ENCODE measurements around the gene NDUFV1. TPM values are rescaled to one million over a fixed set of nuclear protein-coding genes. Genes with fewer than 3 reads are reported as not detected.
A peak's percentile ranks its signal among the peaks of the same experiment; 100 is the strongest.

The NDUFV1 gene
- total and polyA plus RNA-seq, 5 donors from 2014 or later: 101 to 204 (median 119) TPM

GRCh38 chr11:67642173-67643120 is 35.7 kb downstream of the NDUFV1 start:
- H3K4me3 Mint-ChIP-seq: no peak overlapping the region
- H3K4me3 ChIP-seq (ENCODE audit: low read depth, low read length): no peak overlapping the region
- peak overlapping the region; percentile 20 to 58 (median 34) for H3K27ac Mint-ChIP-seq
- ATAC-seq (ENCODE audit: low read depth in 2 of 2) (no peak), DNase-seq (no peak)
- H3K4me1 ChIP-seq (ENCODE audit: control insufficient read depth, insufficient read depth, low read length, poor library complexity, severe bottlenecking): peaks cover 15% of the 10 kb centered on the region
- no peaks in the 10 kb centered on the region for H3K36me3 ChIP-seq (ENCODE audit: control insufficient read depth, insufficient read depth, low read length)
- no peaks in the 10 kb centered on the region for H3K9me3 Mint-ChIP-seq
- no peak overlapping the region for H3K27ac ChIP-seq (ENCODE audit: insufficient read depth, low read length, poor library complexity, severe bottlenecking)
- H3K4me1 Mint-ChIP-seq: peaks cover 0 to 21% (median 9%) of the 10 kb centered on the region in 4 donors
- peaks cover 4% of the 10 kb centered on the region for H3K27me3 Mint-ChIP-seq
- no peaks in the 10 kb centered on the region for H3K9me3 ChIP-seq (ENCODE audit: control insufficient read depth in 2 of 2, low read length in 2 of 2)
- no peaks in the 10 kb centered on the region for H3K36me3 Mint-ChIP-seq
- H3K27me3 ChIP-seq (ENCODE audit: control insufficient read depth, insufficient read depth, low read length): no peaks in the 10 kb centered on the region

- Histone ChIP-seq H3K4me3 (ENCODE audit: low read depth, low read length) (no peak overlapping the region), H3K27ac (ENCODE audit: insufficient read depth, low read length, poor library complexity, severe bottlenecking) (no peak overlapping the region), H3K36me3 (ENCODE audit: control insufficient read depth, insufficient read depth, low read length) (no peaks in the 10 kb centered on the region), H3K27me3 (ENCODE audit: control insufficient read depth, insufficient read depth, low read length) (no peaks in the 10 kb centered on the region), H3K4me1 (ENCODE audit: control insufficient read depth, insufficient read depth, low read length, poor library complexity, severe bottlenecking) (peaks cover 27% of the 10 kb centered on the region), H3K9me3 (ENCODE audit: control insufficient read depth in 2 of 2, low read length in 2 of 2) (no peaks in the 10 kb centered on the region)
- Mint-ChIP-seq H3K9me3 (no peaks in the 10 kb centered on the region), H3K4me3 (peak overlapping the region in 1 of 4 donors; percentile 60), H3K27ac (no peak overlapping the region), H3K36me3 (no peaks in the 10 kb centered on the region), H3K4me1 (peaks cover 0 to 27% (median 15%) of the 10 kb centered on the region in 4 donors), H3K27me3 (no peaks in the 10 kb centered on the region)
- ATAC-seq (ENCODE audit: low read depth in 2 of 2) (no peak), DNase-seq (peak in 1 of 3 donors; percentile 34)
Measured at GRCh38 chr11:67644042-67644441, 37.3 kb downstream of the NDUFV1 start.

- Mint-ChIP-seq H3K27ac (no peak overlapping the region), H3K9me3 (no peaks in the 10 kb centered on the region), H3K27me3 (no peaks in the 10 kb centered on the region), H3K36me3 (no peaks in the 10 kb centered on the region), H3K4me1 (peaks cover 0 to 31% (median 17%) of the 10 kb centered on the region in 4 donors), H3K4me3 (peak overlapping the region in 1 of 4 donors; percentile 60)
- DNase-seq: no peak
- Histone ChIP-seq H3K27ac (ENCODE audit: insufficient read depth, low read length, poor library complexity, severe bottlenecking) (no peak overlapping the region), H3K36me3 (ENCODE audit: control insufficient read depth, insufficient read depth, low read length) (no peaks in the 10 kb centered on the region), H3K27me3 (ENCODE audit: control insufficient read depth, insufficient read depth, low read length) (no peaks in the 10 kb centered on the region), H3K4me3 (ENCODE audit: low read depth, low read length) (no peak overlapping the region), H3K9me3 (ENCODE audit: control insufficient read depth in 2 of 2, low read length in 2 of 2) (no peaks in the 10 kb centered on the region), H3K4me1 (ENCODE audit: control insufficient read depth, insufficient read depth, low read length, poor library complexity, severe bottlenecking) (peaks cover 30% of the 10 kb centered on the region)
- no peak for ATAC-seq (ENCODE audit: low read depth in 2 of 2)
Measured at GRCh38 chr11:67644472-67645418, 38.0 kb downstream of the NDUFV1 start.

GRCh38 chr11:67645521-67646461 is 39.1 kb downstream of the NDUFV1 start:
- ATAC-seq (ENCODE audit: low read depth in 2 of 2) (no peak), DNase-seq (no peak)
- no peaks in the 10 kb centered on the region for H3K27me3 Mint-ChIP-seq
- H3K9me3 Mint-ChIP-seq: no peaks in the 10 kb centered on the region
- no peak overlapping the region for H3K27ac ChIP-seq (ENCODE audit: insufficient read depth, low read length, poor library complexity, severe bottlenecking)
- H3K4me3 ChIP-seq (ENCODE audit: low read depth, low read length): peak overlapping the region; percentile 44
- no peaks in the 10 kb centered on the region for H3K36me3 ChIP-seq (ENCODE audit: control insufficient read depth, insufficient read depth, low read length)
- H3K4me1 Mint-ChIP-seq: peaks cover 9 to 41% (median 24%) of the 10 kb centered on the region in 4 donors
- H3K27me3 ChIP-seq (ENCODE audit: control insufficient read depth, insufficient read depth, low read length): no peaks in the 10 kb centered on the region
- H3K4me3 Mint-ChIP-seq: peak overlapping the region in 3 of 4 donors; percentile 31 to 81 (median 61)
- H3K27ac Mint-ChIP-seq: peak overlapping the region; percentile 78 to 90 (median 82)
- no peaks in the 10 kb centered on the region for H3K9me3 ChIP-seq (ENCODE audit: control insufficient read depth in 2 of 2, low read length in 2 of 2)
- H3K4me1 ChIP-seq (ENCODE audit: control insufficient read depth, insufficient read depth, low read length, poor library complexity, severe bottlenecking): peaks cover 36% of the 10 kb centered on the region
- H3K36me3 Mint-ChIP-seq: no peaks in the 10 kb centered on the region

GRCh38 chr11:67646535-67647336 is 40.0 kb downstream of the NDUFV1 start:
- Histone ChIP-seq H3K27me3 (ENCODE audit: control insufficient read depth, insufficient read depth, low read length) (no peaks in the 10 kb centered on the region), H3K36me3 (ENCODE audit: control insufficient read depth, insufficient read depth, low read length) (no peaks in the 10 kb centered on the region), H3K9me3 (ENCODE audit: control insufficient read depth in 2 of 2, low read length in 2 of 2) (no peaks in the 10 kb centered on the region), H3K27ac (ENCODE audit: insufficient read depth, low read length, poor library complexity, severe bottlenecking) (no peak overlapping the region), H3K4me3 (ENCODE audit: low read depth, low read length) (peak overlapping the region; percentile 44), H3K4me1 (ENCODE audit: control insufficient read depth, insufficient read depth, low read length, poor library complexity, severe bottlenecking) (peaks cover 36% of the 10 kb centered on the region)
- Mint-ChIP-seq H3K27ac (peak overlapping the region; percentile 78 to 90 (median 82)), H3K4me3 (peak overlapping the region in 3 of 4 donors; percentile 31 to 81 (median 61)), H3K9me3 (no peaks in the 10 kb centered on the region), H3K36me3 (no peaks in the 10 kb centered on the region), H3K4me1 (peaks cover 9 to 42% (median 24%) of the 10 kb centered on the region in 4 donors), H3K27me3 (no peaks in the 10 kb centered on the region)
- ATAC-seq (ENCODE audit: low read depth in 2 of 2): peak; percentile 27 to 43
- DNase-seq: peak in 2 of 3 donors; percentile 32 to 84

- Histone ChIP-seq H3K36me3 (ENCODE audit: control insufficient read depth, insufficient read depth, low read length) (no peaks in the 10 kb centered on the region), H3K27me3 (ENCODE audit: control insufficient read depth, insufficient read depth, low read length) (no peaks in the 10 kb centered on the region), H3K4me1 (ENCODE audit: control insufficient read depth, insufficient read depth, low read length, poor library complexity, severe bottlenecking) (peaks cover 36% of the 10 kb centered on the region), H3K9me3 (ENCODE audit: control insufficient read depth in 2 of 2, low read length in 2 of 2) (no peaks in the 10 kb centered on the region), H3K4me3 (ENCODE audit: low read depth, low read length) (no peak overlapping the region), H3K27ac (ENCODE audit: insufficient read depth, low read length, poor library complexity, severe bottlenecking) (no peak overlapping the region)
- no peaks in the 10 kb centered on the region for H3K36me3 Mint-ChIP-seq
- no peaks in the 10 kb centered on the region for H3K9me3 Mint-ChIP-seq
- H3K27ac Mint-ChIP-seq: peak overlapping the region in 1 of 3 donors; percentile 64
- DNase-seq: no peak
- peaks cover 9 to 42% (median 24%) of the 10 kb centered on the region in 4 donors for H3K4me1 Mint-ChIP-seq
- H3K4me3 Mint-ChIP-seq: peak overlapping the region in 1 of 4 donors; percentile 67
- no peaks in the 10 kb centered on the region for H3K27me3 Mint-ChIP-seq
- no peak for ATAC-seq (ENCODE audit: low read depth in 2 of 2)
Measured at GRCh38 chr11:67647471-67647870, 40.7 kb downstream of the NDUFV1 start.

Data from CD4-positive, CD25-positive, alpha-beta regulatory T cell (primary cell).